ENCODE results near the gene DLG5. TPM values are rescaled to one million over a fixed set of nuclear protein-coding genes. Genes with fewer than 3 reads are reported as not detected.

The DLG5 gene
- polyA plus RNA-seq, 3 donors: 0.14 to 0.77 TPM; not detected in 1

GRCh38 chr10:77893386-77893785 lies 33.2 kb downstream of the DLG5 start:
- no peak for TF ChIP-seq CTCF (IDR thresholded peaks at IDR 0.05)
- peaks cover 0 to 7% (median 0%) of the 10 kb centered on the region in 3 donors for H3K27me3 Mint-ChIP-seq (ENCODE audit: low read depth in 3 of 3)
- no peaks in the 10 kb centered on the region for H3K79me2 ChIP-seq (ENCODE audit: insufficient read depth, low read length)

GRCh38 chr10:77892761-77893160 lies 33.8 kb downstream of the DLG5 start:
- peaks cover 0 to 10% (median 0%) of the 10 kb centered on the region in 3 donors for H3K27me3 Mint-ChIP-seq (ENCODE audit: low read depth in 3 of 3)

More at GRCh38 chr10:77893386-77893785, 33.2 kb downstream of the DLG5 start:
- H3K4me1 ChIP-seq (ENCODE audit: control insufficient read depth in 1 of 2, insufficient read depth in 2 of 2, low read length in 2 of 2): no peaks in the 10 kb centered on the region
- no peak overlapping the region for H3K4me2 ChIP-seq (replicated peaks; ENCODE audit: extremely low read depth, low read length, poor library complexity, severe bottlenecking)
- H3K9me3 ChIP-seq (replicated peaks in 1 of 2; ENCODE audit: control insufficient read depth in 1 of 2, insufficient read depth in 1 of 2, low read length in 2 of 2): no peaks in the 10 kb centered on the region
- no peaks in the 10 kb centered on the region for H3K36me3 Mint-ChIP-seq
- no peak overlapping the region for H3K9ac ChIP-seq (ENCODE audit: insufficient read depth, low read length, poor library complexity, severe bottlenecking)
- no peak overlapping the region for H2AFZ ChIP-seq (ENCODE audit: insufficient read depth, low read depth, low read length, poor library complexity, severe bottlenecking)
- intact Hi-C loops (cut with micrococcal nuclease): no loop called here
- 96% methylated on average over 6 of the region's 8 CpGs for whole genome bisulfite sequencing (ENCODE audit: insufficient coverage)
- no peak overlapping the region for H3K27ac ChIP-seq (ENCODE audit: low read depth in 1 of 2, low read length in 2 of 2)
- DNase-seq: no peak
- H3K27me3 ChIP-seq (ENCODE audit: control insufficient read depth in 2 of 2, insufficient read depth in 2 of 2, low read length in 2 of 2): no peaks in the 10 kb centered on the region
- no peaks in the 10 kb centered on the region for H4K20me1 ChIP-seq (ENCODE audit: insufficient read depth, low read length)
- no peaks in the 10 kb centered on the region for H3K9me3 Mint-ChIP-seq
- H3K4me3 Mint-ChIP-seq: no peak overlapping the region
- H3K36me3 ChIP-seq (replicated peaks in 1 of 2; ENCODE audit: control insufficient read depth in 1 of 2, insufficient read depth in 2 of 2, low read length in 2 of 2): no peaks in the 10 kb centered on the region
- H3K27ac Mint-ChIP-seq: no peak overlapping the region
- no peak overlapping the region for H3K4me3 ChIP-seq (replicated peaks in 1 of 3; ENCODE audit: low read depth in 2 of 3, low read length in 3 of 3)
- no peaks in the 10 kb centered on the region for H3K4me1 Mint-ChIP-seq

More at GRCh38 chr10:77892761-77893160, 33.8 kb downstream of the DLG5 start:
- Histone ChIP-seq H3K36me3 (replicated peaks in 1 of 2; ENCODE audit: control insufficient read depth in 1 of 2, insufficient read depth in 2 of 2, low read length in 2 of 2) (no peaks in the 10 kb centered on the region), H3K79me2 (ENCODE audit: insufficient read depth, low read length) (no peaks in the 10 kb centered on the region), H3K4me1 (ENCODE audit: control insufficient read depth in 1 of 2, insufficient read depth in 2 of 2, low read length in 2 of 2) (no peaks in the 10 kb centered on the region), H3K27ac (ENCODE audit: low read depth in 1 of 2, low read length in 2 of 2) (no peak overlapping the region), H4K20me1 (ENCODE audit: insufficient read depth, low read length) (no peaks in the 10 kb centered on the region), H3K27me3 (ENCODE audit: control insufficient read depth in 2 of 2, insufficient read depth in 2 of 2, low read length in 2 of 2) (no peaks in the 10 kb centered on the region), H2AFZ (ENCODE audit: insufficient read depth, low read depth, low read length, poor library complexity, severe bottlenecking) (no peak overlapping the region), H3K9ac (ENCODE audit: insufficient read depth, low read length, poor library complexity, severe bottlenecking) (no peak overlapping the region), H3K4me3 (replicated peaks in 1 of 3; ENCODE audit: low read depth in 2 of 3, low read length in 3 of 3) (no peak overlapping the region), H3K4me2 (replicated peaks; ENCODE audit: extremely low read depth, low read length, poor library complexity, severe bottlenecking) (no peak overlapping the region), H3K9me3 (replicated peaks in 1 of 2; ENCODE audit: control insufficient read depth in 1 of 2, insufficient read depth in 1 of 2, low read length in 2 of 2) (no peaks in the 10 kb centered on the region)
- Mint-ChIP-seq H3K4me1 (no peaks in the 10 kb centered on the region), H3K9me3 (no peaks in the 10 kb centered on the region), H3K4me3 (no peak overlapping the region), H3K27ac (no peak overlapping the region), H3K36me3 (no peaks in the 10 kb centered on the region)
- intact Hi-C loops (cut with micrococcal nuclease): no loop called here
- DNase-seq: no peak
- WGBS (ENCODE audit: insufficient coverage): 92% methylated on average over 3 of the region's 5 CpGs
- TF ChIP-seq CTCF (IDR thresholded peaks at IDR 0.05): no peak

Measured in CD14-positive monocyte (primary cell).